ENCODE measurements around the gene XRCC5. TPM values are rescaled to one million over a fixed set of nuclear protein-coding genes. Genes with fewer than 3 reads are reported as not detected.

Gene XRCC5
- total RNA-seq, 1 experiment from 2014 or later, result 322 TPM

- Histone ChIP-seq H3K4me3 (ENCODE audit: low read depth in 2 of 2, low read length in 2 of 2) (no peak overlapping the region), H3K27ac (ENCODE audit: low read length) (no peak overlapping the region), H3K4me1 (ENCODE audit: control insufficient read depth, insufficient read depth, low read length) (no peaks in the 10 kb centered on the region), H3K36me3 (ENCODE audit: control insufficient read depth, insufficient read depth, low read length) (no peaks in the 10 kb centered on the region), H3K27me3 (ENCODE audit: control insufficient read depth, insufficient read depth, low read length) (no peaks in the 10 kb centered on the region), H3K9me3 (ENCODE audit: control insufficient read depth, insufficient read depth, low read depth, low read length) (no peaks in the 10 kb centered on the region)
- TF ChIP-seq POLR2AphosphoS5 (IDR thresholded peaks at IDR 0.05; ENCODE audit: low read depth, low read length) (no peak), REST (IDR thresholded peaks at IDR 0.05; ENCODE audit: insufficient read depth in 1 of 2, low read depth in 2 of 2, low read length in 1 of 2) (no peak), CTCF (IDR thresholded peaks at IDR 0.05) (no peak), SIN3A (IDR thresholded peaks at IDR 0.05; ENCODE audit: borderline replicate concordance, insufficient read depth, low read depth, low read length) (no peak), TCF7L2 (IDR thresholded peaks at IDR 0.05; ENCODE audit: low read depth, low read length) (no peak)
- no TSS peak for BruUV-seq (replicated peaks)
- ChIA-PET CTCF (no interaction called here), POLR2A (interaction anchor here (0.5 kb wide), 1 partner anchor 28 kb away, joined by 5 read pairs; no protein-coding TSS in a partner anchor)
- ATAC-seq (no peak), DNase-seq (ENCODE audit: low read depth, low spot score) (no peak)
- in situ Hi-C loops (cut with HindIII; ENCODE audit: low pct_unique_long_range_greater_than_20kb, low sequenced_read_pairs), result no loop called here
- intact Hi-C loops (cut with micrococcal nuclease; ENCODE audit: unreplicated experiment), result no loop called here
Observed at GRCh38 chr2:216073773-216074172, 35.4 kb upstream of the XRCC5 start.

- intact Hi-C loops (cut with micrococcal nuclease; ENCODE audit: unreplicated experiment), result no loop called here
- H3K4me3 ChIP-seq (ENCODE audit: low read depth in 2 of 2, low read length in 2 of 2), result no peak overlapping the region
- H3K9me3 ChIP-seq (ENCODE audit: control insufficient read depth, insufficient read depth, low read depth, low read length), result no peaks in the 10 kb centered on the region
- TF ChIP-seq CTCF (IDR thresholded peaks at IDR 0.05) (no peak), SIN3A (IDR thresholded peaks at IDR 0.05; ENCODE audit: borderline replicate concordance, insufficient read depth, low read depth, low read length) (no peak), TCF7L2 (IDR thresholded peaks at IDR 0.05; ENCODE audit: low read depth, low read length) (no peak), REST (IDR thresholded peaks at IDR 0.05; ENCODE audit: insufficient read depth in 1 of 2, low read depth in 2 of 2, low read length in 1 of 2) (no peak), POLR2AphosphoS5 (IDR thresholded peaks at IDR 0.05; ENCODE audit: low read depth, low read length) (no peak)
- H3K36me3 ChIP-seq (ENCODE audit: control insufficient read depth, insufficient read depth, low read length), result no peaks in the 10 kb centered on the region
- no peaks in the 10 kb centered on the region for H3K27me3 ChIP-seq (ENCODE audit: control insufficient read depth, insufficient read depth, low read length)
- CTCF ChIA-PET, result no interaction called here
- DNase-seq (ENCODE audit: low read depth, low spot score) (no peak), ATAC-seq (no peak)
- in situ Hi-C loops (cut with HindIII; ENCODE audit: low pct_unique_long_range_greater_than_20kb, low sequenced_read_pairs), result no loop called here
- BruUV-seq (replicated peaks), result no TSS peak
- H3K4me1 ChIP-seq (ENCODE audit: control insufficient read depth, insufficient read depth, low read length), result no peaks in the 10 kb centered on the region
- no peak overlapping the region for H3K27ac ChIP-seq (ENCODE audit: low read length)
- POLR2A ChIA-PET, result interaction anchor here (0.5 kb wide), 1 partner anchor 29 kb away, joined by 5 read pairs; no protein-coding TSS in a partner anchor
Observed at GRCh38 chr2:216074380-216074779, 34.8 kb upstream of the XRCC5 start.
